Cerebellar nuclear complex (tissue), 1 donor: ENCODE data around the gene CIBAR2.

Experiments used
- DNase-seq, 2 experiments: peaks; one replicate each; lab custom pipeline; 2025; lab: John Stamatoyannopoulos, UW

The CIBAR2 gene

DNA sequence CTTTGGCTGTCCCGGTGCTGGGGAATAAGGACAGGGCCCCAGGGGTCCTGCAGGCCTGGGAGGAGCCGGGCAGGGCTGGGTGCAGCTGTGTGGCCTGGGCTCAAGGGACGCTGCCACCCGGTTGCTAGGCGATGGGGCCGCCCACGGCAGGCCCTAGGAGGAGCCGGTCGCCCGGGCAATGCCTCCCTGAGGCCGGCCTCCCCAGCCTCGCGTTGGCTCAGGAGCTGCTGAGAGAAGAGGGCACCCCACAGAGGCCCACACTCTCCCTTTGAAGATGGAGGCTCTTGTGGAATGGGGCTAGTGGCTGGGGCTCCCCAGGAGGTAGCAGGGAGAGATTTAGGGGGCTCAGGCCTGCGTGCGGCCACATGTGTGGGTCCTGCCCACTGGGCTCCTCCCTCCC, at the start of gene CIBAR2:
TSS of gene CIBAR2 (minus strand) at position 109 of the 400 bp plus-strand sequence. CDS start 120 bp downstream, outside the sequence.
- no peak for DNase-seq

- no peak for DNase-seq
Measured at GRCh38 chr16:85159179-85159980, 47.1 kb upstream of the CIBAR2 start.

GRCh38 chr16:85158743-85159178, 46.5 kb upstream of the CIBAR2 start:
- DNase-seq, result no peak

DNA sequence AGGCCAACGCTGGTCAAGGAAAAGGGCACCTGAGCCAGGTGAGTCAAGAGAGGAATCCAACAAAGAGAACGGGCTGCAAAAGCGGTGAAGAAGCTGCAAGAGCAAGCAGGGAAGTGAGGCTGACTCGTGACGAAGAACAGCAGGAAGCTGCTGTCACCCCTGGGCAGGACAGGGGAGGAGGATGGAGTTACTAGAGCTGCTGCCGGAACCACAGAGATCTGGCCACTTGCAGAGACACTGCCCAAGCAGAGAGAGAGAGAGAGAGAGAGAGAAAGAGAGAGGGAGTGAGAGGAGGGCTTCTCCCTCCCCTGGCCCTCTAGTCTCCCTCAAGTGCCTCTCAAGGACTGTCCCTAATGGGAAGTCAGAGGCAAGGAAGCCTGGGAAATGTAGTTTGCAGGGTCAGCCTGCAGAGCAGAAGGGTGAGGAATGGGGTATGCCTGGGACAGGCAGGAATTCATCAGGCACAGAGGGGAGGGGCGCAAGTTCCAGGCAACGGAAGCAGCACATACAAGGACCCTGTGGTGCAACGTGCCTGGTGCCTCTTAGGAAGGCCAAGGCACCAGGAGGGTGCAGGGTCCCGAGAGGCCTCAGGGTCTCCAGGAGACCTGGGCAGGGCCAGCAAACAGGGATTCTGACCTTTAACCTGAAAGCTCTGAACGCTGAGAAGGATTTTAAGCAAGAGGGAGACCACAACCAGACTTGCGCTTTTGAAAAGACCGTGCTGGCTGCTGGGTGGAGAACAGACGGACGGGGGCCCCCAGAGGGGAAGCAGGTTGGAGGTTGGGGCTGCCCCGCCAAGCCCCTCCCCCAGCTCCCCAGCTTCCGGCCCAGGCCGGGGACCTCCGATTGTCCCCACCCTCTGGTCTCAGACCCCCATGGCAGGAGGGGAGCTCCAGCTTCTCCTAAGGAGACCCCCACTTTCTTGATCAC, 45.8 kb upstream of the CIBAR2 start:
- DNase-seq, result no peak

- DNase-seq, result no peak
Measured at GRCh38 chr16:85157372-85157771, 45.1 kb upstream of the CIBAR2 start.

- DNase-seq, result no peak
Measured at GRCh38 chr16:85156869-85157268, 44.6 kb upstream of the CIBAR2 start.

DNA sequence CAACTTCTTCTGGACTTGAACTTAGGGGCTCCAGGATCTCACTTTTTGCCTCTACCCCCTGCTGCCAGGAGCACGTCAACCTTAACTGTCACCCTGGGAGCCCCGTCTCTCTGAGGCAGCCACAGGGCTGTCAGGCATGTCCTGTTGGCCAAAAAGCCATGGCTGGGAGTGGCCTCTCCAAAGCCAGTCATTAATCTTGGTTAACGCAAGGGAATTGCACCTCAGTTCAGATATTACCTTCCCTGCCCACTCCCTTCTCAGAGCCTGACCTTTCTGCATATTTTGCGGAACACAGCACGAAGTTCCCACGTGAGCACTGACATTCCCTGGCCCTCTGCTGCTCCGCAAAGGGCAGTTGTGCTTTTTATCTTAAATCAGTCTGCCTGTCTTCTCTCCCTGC, 44.2 kb upstream of the CIBAR2 start:
- DNase-seq, result no peak

DNA sequence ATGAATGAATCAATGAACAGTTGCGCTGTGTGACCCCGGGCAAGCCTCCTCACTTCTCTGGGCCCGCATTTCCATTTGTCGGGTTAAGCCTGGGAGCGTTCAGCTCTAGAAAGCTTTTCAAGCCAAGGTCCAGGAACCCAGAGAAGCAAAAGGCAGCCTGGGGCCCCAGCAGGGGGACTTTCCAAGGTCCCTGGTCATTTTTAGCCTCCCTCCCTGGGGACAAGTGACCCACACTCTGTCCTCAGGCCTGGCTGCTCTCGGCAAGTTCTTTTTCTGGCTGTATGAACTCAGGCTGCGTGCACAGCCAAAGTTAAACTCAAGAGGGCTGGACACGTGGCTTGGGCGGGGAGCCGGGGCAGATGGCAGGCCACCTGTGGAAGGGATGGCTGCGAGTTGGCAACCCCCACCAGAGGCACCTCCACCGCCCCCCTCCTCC, 41.4 kb upstream of the CIBAR2 start:
- peak; percentile 53 to 78 for DNase-seq

DNA sequence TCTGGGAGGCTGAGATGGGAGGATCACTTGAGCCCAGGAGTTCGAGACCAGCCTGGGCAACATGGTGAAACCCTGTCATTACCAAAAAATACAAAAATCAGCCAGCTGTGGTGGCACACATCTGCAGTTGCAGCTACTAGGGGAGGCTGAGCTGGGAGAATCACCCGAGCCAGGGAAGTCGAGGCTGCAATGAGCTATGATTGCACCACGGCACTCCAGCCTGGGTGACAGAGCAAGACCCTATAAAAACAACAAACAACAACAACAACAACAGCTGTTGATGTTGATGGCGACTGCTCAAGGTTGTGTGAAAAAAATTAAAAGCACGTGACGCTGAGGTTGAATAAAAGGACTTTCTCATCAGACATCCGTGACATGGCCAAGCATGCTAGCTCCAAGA, 40.8 kb upstream of the CIBAR2 start:
- no peak for DNase-seq

DNA sequence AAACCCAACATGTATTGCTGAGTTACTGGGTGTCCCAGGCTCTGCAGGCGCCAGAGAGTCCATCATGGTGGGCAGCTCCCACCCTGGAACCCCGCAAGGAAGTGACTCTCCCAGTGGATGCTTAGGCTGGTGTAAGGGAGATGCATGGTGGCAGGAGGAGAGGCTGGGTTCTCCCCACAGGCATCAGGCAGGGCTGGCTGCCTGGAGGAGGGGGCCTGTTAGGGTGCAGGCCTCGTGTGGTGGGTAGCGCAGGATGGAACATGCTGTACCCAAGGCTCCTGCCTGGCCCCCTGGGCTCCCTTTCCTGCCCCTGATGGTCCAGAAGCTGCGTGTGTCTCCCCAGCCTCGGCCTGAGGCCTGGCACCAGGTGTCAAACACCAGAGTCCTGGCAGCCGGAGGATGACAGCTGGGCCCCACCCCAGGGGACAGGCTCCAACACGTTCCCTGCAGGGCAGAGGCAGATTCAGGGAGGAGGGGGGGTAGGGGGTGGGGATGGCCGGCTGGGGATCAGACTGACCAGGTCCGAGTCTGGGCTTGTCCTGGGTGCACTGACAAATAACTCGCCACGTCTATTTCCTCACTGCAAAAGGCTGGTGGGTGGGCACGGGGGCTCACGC, 40.2 kb upstream of the CIBAR2 start:
- no peak for DNase-seq

GRCh38 chr16:85151603-85152413, 39.5 kb upstream of the CIBAR2 start:
- no peak for DNase-seq

DNA sequence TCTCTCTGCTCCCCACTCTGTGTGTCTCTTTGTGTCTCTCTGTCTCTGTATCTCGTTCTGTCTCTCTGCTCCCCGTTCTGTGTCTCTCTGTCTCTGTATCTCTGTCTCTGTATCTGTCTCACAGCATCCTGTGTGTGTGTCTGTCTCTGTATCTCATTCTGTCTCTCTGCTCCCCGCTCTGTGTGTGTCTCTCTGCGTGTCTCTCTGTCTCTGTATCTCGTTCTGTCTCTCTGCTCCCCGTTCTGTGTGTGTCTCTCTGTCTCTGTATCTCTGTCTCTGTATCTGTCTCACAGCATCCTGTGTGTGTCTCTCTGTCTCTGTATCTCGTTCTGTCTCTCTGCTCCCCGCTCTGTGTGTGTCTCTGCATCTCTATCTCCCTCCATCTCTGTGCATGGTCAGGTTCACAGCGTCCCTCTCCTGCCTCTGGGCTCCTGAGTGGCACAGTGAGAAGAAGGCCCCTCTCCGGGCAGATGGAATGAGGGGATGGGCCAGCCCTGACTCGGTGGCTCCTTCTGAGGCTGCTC, 38.9 kb upstream of the CIBAR2 start:
- no peak for DNase-seq

- no peak for DNase-seq
Measured at GRCh38 chr16:85150331-85150940, 38.2 kb upstream of the CIBAR2 start.

- peak; percentile 60 to 85 for DNase-seq
Measured at GRCh38 chr16:85149776-85150175, 37.5 kb upstream of the CIBAR2 start.

- no peak for DNase-seq
Measured at GRCh38 chr16:85148931-85149330, 36.7 kb upstream of the CIBAR2 start.

GRCh38 chr16:85146922-85147651, 34.8 kb upstream of the CIBAR2 start:
- no peak for DNase-seq

DNA sequence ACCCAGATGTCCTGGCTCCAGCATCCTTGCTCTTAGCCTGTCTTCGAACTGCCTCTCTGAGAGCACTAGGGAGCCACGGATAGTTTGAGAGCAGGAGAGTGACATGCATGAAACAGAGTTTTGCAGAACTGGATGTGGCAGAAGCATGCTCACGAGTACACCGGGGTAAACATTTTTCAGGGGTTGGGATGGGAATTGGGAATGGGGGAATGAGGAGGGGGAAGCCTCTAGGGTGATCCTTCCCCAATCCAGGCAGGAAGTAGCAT, 34.2 kb upstream of the CIBAR2 start:
- DNase-seq, result no peak

DNA sequence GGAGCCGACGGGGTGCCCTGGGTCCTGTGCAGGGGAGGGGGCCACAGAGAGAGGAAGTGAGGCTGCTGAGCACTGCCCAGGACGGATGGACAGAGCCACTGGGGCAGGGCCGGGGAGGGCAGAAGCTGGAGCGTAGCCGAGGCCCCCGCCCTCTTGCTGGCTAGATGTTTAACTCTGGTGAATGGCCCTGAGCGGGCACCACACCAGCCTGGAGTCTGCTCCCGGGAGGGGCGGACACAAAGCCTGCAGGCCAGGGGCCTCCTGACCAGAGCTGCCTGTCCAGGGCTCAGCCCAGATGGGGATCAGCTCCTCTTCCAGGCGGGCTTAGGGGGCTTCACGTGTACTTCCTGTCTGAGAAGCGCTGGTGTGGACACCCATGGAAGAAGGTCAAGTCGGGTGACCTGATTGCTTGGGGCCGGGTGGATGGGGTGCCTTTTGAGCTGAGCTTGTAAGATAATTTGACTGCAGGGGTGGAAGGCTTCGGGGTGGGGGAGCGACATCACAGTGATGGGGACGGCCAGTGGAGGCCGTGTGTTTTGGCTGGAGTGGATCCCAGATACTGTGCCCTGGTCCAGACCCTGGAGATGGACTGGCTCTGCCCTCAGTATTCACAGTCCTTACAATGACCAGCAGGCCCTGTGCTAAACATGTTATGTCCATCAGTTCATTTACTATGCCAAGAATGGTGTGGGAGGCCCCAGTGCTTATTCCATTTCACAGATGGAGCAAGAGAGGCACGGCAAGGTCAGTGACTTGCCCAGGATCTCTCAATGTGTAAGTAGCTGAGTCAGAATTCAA, 33.7 kb upstream of the CIBAR2 start:
- no peak for DNase-seq

GRCh38 chr16:85145188-85145587, 32.9 kb upstream of the CIBAR2 start:
- DNase-seq, result no peak
